ENCODE measurements around the gene CLASP1. TPM values are rescaled to one million over a fixed set of nuclear protein-coding genes. Genes with fewer than 3 reads are reported as not detected.

CLASP1 gene
- total and polyA plus RNA-seq, 8 donors: 5.7 to 188 (median 20.8) TPM

DNA sequence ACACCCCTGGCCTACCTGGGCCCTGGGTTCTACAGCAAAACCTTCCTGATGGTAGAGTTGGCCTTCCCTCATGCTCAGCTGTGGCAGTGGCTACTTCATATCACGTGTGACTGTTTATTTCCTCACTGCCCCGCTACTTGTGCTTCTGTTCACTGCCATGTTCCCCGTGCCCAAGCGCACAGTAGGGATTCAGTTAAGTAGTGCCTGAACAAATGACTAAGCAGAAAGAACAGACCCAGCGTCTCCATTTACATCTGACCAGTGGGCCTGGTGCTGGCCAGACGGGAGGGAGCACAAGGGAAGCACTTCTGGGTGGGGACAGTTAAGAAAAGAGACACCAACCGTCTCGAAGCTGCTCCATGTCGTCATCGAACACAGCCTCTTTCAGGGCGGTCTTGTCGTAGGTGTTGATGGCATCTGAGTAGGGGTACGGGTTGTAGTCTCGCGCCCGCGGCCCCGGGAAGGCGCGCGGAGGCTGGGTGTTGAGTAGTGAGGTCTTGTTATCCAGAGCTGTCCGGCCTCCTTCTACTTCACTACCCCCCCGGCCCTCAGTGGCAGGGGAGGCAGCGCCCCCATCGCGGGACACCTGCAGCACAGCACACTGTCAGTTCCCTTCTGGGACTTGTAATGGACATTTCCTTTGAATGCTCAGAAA, 281.9 kb downstream of the CLASP1 start:
- H3K36me3 ChIP-seq: peaks cover 19 to 90% (median 85%) of the 10 kb centered on the region in 4 donors
- 93 to 96% (median 95%) methylated on average over 26 of the region's 26 CpGs for WGBS, 5 donors
- no peak overlapping the region for H3K4me3 ChIP-seq
- no peaks in the 10 kb centered on the region for H3K27me3 ChIP-seq
- intact Hi-C loops (cut with DNase I; ENCODE audit: low total_unique reads): no loop called here
- no peaks in the 10 kb centered on the region for H3K9me3 ChIP-seq
- no peak for TF ChIP-seq POLR2AphosphoS5 (IDR thresholded peaks at IDR 0.05)
- no peak for TF ChIP-seq POLR2A (IDR thresholded peaks at IDR 0.05)
- TF ChIP-seq EP300 (IDR thresholded peaks at IDR 0.05): no peak
- TF ChIP-seq, protein P1, sequence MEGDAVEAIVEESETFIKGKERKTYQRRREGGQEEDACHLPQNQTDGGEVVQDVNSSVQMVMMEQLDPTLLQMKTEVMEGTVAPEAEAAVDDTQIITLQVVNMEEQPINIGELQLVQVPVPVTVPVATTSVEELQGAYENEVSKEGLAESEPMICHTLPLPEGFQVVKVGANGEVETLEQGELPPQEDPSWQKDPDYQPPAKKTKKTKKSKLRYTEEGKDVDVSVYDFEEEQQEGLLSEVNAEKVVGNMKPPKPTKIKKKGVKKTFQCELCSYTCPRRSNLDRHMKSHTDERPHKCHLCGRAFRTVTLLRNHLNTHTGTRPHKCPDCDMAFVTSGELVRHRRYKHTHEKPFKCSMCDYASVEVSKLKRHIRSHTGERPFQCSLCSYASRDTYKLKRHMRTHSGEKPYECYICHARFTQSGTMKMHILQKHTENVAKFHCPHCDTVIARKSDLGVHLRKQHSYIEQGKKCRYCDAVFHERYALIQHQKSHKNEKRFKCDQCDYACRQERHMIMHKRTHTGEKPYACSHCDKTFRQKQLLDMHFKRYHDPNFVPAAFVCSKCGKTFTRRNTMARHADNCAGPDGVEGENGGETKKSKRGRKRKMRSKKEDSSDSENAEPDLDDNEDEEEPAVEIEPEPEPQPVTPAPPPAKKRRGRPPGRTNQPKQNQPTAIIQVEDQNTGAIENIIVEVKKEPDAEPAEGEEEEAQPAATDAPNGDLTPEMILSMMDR (IDR thresholded peaks at IDR 0.05): no peak
- peaks cover 0 to 28% (median 15%) of the 10 kb centered on the region in 4 donors for H3K4me1 ChIP-seq
- no peak overlapping the region for H3K27ac ChIP-seq
- no peak for DNase-seq

DNA sequence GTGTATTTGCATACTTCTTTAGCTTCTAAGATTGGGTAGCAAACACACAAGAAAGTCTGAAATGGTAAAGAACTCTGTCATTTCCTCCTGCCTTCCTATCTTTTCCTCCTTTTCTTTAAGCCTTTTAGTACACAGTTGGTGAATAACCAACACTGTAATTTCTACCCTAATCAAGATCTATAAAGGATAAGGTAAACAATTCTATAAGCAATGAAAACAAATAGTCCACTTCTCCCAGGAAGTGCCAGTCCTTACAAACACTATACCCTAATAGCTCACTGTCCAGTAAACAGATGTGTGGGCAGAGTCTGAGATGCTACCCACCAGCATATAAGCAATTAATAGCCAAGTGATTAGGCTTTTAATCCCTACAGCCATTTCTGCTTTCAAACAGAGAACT, 283.2 kb downstream of the CLASP1 start:
- Histone ChIP-seq H3K4me1 (peaks cover 0 to 31% (median 17%) of the 10 kb centered on the region in 4 donors), H3K36me3 (peaks cover 28 to 93% (median 86%) of the 10 kb centered on the region in 4 donors), H3K27me3 (no peaks in the 10 kb centered on the region), H3K27ac (no peak overlapping the region), H3K9me3 (no peaks in the 10 kb centered on the region), H3K4me3 (no peak overlapping the region)
- no peak for DNase-seq
- intact Hi-C loops (cut with DNase I; ENCODE audit: low total_unique reads): no loop called here
- TF ChIP-seq EP300 (IDR thresholded peaks at IDR 0.05): no peak
- TF ChIP-seq POLR2A (IDR thresholded peaks at IDR 0.05): no peak
- TF ChIP-seq POLR2AphosphoS5 (IDR thresholded peaks at IDR 0.05): no peak
- TF ChIP-seq, protein P1 (IDR thresholded peaks at IDR 0.05): no peak

DNA sequence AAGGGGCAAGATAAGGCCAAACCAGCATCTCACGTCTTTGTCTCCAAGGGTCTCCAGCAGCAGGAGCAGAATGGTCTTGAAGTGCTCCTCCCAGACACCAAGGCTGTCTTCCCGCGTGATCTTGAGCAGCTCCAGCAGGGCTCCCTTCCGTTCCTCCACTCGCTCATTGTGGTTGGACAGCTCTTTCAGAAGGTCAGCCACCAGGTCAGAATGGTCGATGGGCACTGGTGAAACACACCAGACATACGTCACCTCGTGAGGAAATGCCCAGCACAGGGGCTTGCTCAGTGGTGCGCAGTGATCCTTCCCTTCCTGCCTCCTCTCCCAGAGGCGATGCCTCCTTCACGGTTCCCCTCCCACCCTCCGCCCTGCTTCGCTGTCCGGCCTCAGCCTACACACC, 284.2 kb downstream of the CLASP1 start:
- TF ChIP-seq POLR2AphosphoS5 (IDR thresholded peaks at IDR 0.05): no peak
- no peak for TF ChIP-seq EP300 (IDR thresholded peaks at IDR 0.05)
- TF ChIP-seq POLR2A (IDR thresholded peaks at IDR 0.05): no peak
- TF ChIP-seq, protein P1 (IDR thresholded peaks at IDR 0.05): no peak
- H3K4me1 ChIP-seq: peaks cover 5 to 41% (median 23%) of the 10 kb centered on the region in 4 donors
- intact Hi-C loops (cut with DNase I; ENCODE audit: low total_unique reads): no loop called here
- H3K9me3 ChIP-seq: no peaks in the 10 kb centered on the region
- no peaks in the 10 kb centered on the region for H3K27me3 ChIP-seq
- no peak overlapping the region for H3K27ac ChIP-seq
- peaks cover 28 to 92% (median 84%) of the 10 kb centered on the region in 4 donors for H3K36me3 ChIP-seq
- WGBS, 5 donors: 94% methylated on average over 14 of the region's 14 CpGs
- H3K4me3 ChIP-seq: no peak overlapping the region
- no peak for DNase-seq

DNA sequence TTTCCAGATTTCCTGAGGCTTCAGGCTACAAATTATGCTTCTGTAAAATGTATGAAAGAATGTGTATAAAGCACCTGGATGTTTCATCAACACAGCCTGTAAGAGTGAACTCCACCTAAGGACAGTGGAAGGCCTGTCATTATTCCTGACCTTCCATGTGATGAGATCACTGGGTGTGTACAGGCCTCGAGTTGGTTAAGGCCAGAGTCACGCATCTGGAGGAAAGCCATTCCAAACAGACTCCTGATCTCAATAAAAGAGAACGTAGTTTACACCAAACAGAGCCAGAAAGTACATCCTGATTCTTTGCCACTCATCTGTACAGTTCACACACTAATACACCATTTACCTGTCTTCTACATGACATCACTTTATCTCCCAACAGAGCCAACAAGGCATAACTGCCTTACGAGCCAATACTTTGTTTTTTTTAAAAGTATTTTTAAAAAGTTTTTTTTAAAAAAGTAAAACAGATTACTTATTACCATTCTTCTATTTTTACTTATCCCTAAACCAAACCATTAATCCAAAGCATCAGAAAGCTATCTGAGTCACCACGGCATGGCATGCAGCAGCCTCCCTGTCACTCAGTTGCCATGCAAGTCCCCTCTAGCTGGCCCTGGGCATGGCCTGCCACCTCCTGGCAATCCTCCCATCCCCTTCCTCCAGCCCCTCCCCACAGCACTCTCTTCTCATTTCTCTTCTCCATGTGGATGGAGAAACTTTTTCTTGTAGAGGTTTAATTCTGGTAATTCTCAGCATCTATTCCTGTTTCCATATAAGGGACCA, 285.4 kb downstream of the CLASP1 start:
- 38 to 46% (median 41%) methylated on average over 5 of the region's 5 CpGs for WGBS, 5 donors
- peaks cover 28 to 90% (median 80%) of the 10 kb centered on the region in 4 donors for H3K36me3 ChIP-seq
- no peak for DNase-seq
- H3K4me1 ChIP-seq: peaks cover 10 to 49% (median 29%) of the 10 kb centered on the region in 4 donors
- H3K9me3 ChIP-seq: no peaks in the 10 kb centered on the region
- H3K4me3 ChIP-seq: no peak overlapping the region
- TF ChIP-seq POLR2AphosphoS5 (IDR thresholded peaks at IDR 0.05) (peak in 2 of 3 donors; percentile 5 to 65), POLR2A (IDR thresholded peaks at IDR 0.05) (no peak)
- intact Hi-C loops (cut with DNase I; ENCODE audit: low total_unique reads): no loop called here
- H3K27me3 ChIP-seq: no peaks in the 10 kb centered on the region
- peak overlapping the region in 4 of 5 donors; percentile 18 to 60 (median 42) for H3K27ac ChIP-seq

All from stomach (tissue), 9 donors.